LoVo (cell line): Measurements from ENCODE around the gene DIO2.

Source experiments
- DNase-seq: peaks from one replicate; pipeline ENCODE4 v3.0.0-alpha.2; 2016; ENCODE audit warnings: low spot score

Gene DIO2

DNA sequence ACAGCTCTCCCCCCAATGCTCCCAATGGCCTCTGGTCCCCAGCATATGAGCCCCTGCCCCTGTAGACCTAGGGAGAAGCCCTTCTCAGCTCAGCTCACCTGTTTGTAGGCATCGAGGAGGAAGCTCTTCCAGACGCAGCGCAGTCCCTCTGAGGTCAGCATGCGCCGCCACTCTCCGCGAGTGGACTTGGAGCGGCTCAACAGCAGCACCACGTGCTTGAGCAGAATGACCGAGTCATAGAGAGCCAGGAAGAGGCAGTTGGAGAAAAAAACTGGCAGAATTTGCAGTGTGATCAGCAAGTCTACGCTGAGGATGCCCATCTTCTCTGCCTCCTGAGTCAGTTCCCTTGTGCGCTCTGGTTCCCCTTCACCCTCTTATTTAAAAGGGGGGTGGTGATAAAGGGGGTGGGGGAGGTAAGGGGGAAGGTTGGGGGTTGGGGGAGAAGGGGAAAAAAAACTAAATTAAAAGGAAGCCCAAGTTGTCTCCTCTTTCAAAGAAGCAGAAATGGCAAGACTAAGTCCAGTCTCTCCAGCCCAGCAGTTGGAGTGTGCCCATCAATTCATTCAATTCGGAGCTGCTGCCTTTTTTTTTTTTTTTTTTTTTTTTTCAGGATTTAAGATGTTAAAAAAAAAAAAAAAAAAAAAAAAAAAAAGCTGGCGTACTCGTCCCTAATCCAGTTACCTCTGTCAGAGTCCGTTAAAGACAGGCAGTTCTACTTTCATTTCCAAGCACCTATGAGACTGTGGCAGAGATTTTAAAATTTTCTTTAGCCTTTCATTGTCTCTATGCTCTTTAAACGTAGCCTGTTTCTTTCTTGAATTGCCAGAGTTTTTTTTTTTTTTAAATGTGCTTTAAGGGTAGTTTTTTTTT, at the start of gene DIO2:
DIO2 (minus strand) TSS at position 352 of the 870 bp plus-strand sequence; CDS start at position 320, 32 bp downstream.
- no peak for DNase-seq

DNA sequence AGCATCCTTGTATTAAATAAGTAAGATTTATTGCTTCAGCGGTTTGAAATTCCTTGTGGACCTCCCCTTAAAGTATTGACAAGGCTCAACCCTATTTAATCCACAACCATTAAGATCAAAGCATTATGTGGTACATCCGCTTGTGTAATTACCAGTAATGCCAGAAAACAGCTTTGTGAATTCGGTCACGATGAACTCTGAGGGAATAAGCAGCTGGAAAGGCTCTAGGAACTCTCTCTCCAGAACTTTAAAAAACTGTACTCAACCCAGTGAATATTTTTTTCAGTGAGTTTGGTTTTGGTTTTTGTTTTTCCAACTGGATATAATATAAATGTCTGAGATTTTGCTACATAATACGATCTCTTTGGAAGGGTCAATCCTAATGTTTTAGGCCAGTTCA, 49.3 kb upstream of the DIO2 start:
- DNase-seq, result no peak

DNA sequence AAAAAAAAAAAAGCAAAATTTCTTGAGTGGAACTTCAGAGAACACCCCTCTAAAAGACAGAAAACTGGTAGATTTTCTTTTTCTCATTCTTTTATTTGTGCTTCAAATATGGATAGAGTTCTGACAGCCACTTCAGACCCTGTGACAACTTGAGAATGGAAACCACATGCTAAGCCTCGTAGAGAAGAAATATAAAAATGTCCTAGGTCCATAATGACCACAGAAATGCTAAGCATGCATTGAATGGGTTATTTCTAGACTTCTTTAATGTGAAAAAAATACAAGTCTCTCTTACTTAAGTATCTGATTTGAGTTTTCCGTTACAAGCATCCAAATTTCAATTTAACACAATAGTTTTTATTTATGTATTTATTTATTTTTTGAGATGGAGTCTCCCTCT, 28.3 kb upstream of the DIO2 start:
- no peak for DNase-seq

DNA sequence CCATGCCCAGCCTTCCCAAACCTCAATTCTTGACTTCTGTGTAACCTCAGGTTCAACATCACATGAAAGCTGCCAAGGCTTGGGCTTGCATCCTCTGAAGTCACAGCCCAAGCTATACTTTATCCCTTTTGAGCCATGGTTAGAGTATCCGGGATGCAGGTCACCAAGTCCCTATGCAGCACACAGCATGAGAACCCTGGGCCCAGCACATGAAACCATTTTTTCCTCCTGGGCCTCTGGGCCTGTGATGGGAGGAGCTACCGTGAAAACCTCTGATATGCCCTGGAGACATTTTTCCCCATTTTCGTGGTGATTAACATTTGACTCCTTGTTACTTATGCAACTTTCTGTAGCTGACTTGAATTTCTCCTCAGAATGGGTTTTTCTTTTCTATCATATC, 25.8 kb upstream of the DIO2 start:
- no peak for DNase-seq

DNA sequence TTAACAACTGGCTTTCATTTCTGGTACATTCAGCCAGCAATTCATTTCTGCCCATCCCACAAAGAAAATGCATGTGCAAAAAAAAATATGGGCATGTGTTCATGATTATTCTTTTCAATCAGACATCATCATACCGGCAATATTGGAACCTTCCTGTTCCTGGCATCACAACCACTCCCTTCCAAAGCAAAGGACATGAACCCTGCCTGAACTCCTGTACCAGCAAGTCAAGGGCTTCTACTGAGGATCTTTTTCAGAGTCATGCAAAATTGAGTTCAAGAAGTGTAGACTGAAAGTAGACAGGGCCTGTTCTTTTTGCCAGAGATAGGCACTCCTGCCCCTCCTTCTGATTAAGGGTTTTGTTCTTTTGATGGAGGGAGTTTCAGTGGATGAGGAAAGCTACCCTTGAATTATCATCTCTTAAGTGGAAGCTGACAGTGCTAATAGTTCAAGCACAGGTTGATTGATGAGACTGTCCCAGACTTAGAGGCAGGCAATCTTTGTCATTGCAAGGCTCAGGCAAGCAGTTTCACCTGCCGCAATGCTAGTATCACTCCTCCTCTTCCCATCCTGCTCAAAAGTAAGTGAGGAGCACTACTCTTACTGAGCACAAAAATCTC, 22.3 kb upstream of the DIO2 start:
- no peak for DNase-seq

DNA sequence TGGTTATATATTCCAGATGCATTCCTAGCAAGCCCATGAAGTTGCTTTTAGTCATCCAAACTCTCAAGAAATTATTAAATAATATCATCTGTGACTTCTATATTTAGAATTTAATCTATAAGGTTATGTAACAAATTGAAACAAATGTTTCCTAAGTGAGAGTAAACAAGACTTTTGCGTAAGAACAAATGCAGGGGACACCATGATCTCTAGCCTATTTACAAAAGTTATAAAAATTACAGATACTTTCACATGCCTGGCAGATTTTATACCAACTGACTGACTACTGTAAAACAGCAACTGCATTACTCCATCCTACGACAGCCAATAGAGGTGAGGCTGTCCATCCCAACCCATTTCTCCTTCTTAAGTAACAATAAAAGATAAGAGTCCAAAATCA, 20.4 kb upstream of the DIO2 start:
- no peak for DNase-seq

DNA sequence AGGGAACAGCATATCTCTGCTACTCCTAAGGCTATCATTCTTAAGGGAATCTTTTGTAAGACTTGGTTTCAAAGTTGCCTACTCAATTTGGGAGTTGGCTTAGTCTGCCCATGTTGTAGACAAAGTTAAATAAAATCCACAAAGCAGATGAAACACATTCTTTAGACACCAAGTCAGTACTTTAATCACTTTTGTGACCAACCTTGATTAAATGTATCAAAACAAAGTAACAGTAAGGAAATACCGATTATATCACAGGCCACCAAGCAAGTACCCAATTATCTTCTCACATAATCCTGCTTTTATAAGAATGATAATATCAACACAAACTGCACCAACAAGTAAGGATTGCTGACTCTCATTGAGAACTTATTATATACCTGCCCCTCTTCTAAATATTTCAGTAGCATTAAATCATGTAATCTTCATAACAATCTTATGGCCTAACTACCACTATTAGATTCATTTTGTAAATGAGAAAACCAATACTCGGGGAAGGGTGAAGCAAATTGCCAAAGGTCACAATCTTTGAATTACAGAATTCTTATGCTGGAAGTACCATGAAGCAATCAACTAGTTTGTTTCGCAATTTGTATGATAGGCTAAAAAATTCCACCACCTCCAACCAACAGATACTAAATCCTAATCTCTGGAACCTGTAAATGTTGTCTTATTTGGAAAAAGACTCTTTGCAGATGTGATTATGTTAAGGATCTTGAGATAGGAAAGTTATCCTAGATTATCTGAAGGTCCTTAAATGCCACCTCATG, 12.6 kb upstream of the DIO2 start:
- DNase-seq, result no peak

DNA sequence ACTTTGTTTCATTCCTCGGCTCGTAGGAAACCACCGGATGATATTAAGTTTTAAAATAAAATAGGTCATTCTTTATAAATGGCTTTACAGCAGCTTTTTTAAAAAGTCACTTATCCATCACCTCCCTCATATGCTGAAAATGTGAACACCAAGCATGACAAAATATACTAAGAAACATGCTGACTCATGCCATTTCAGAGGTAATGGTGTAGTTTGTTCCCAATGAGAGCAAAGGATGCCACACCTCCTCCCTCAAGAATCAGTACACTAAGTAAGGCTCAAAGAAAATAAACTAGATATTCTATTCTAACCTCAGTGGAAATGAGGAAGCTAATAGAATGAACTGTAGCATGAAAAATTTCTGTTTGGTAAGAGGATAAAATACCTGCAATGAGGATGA, 5.5 kb upstream of the DIO2 start:
- DNase-seq, result no peak

DNA sequence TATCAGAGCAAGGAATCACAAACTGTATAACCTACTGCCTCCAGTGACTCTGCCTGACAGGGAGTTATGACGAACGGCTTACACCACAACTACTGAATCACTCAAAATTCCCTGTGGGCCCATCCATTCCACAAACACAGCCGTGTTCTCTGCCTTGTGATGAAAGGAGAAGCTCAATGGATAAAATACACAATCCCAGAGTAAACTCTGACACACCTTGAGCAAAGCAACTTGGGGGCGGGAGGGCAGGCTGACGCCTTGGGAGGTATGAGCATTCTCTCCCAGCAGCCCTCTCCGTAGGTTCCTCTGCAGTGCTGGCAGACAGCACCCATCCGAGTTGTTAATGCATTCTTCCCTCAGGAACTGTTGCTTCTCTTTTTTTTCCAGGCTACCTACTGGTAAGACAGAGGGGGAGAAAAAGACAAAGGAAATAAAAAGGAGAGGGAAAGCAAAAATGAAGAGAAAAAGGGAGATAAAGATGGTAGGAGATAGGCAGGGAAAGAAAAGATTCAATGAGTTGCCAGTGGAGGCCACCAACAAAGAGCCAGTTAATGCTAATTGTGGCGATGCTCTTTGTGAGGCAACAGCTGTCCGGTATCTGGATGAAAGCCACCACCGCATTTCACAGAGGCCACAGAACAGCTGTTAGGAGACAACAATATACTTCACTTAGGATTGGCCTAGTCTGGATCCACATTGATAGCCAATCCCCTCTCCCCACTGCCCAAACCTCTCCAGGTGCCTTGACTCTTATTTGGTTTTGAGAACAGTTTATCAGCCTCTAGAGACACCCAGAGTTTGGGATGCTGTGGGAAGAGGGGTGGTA, 4.7 kb upstream of the DIO2 start:
- no peak for DNase-seq

DNA sequence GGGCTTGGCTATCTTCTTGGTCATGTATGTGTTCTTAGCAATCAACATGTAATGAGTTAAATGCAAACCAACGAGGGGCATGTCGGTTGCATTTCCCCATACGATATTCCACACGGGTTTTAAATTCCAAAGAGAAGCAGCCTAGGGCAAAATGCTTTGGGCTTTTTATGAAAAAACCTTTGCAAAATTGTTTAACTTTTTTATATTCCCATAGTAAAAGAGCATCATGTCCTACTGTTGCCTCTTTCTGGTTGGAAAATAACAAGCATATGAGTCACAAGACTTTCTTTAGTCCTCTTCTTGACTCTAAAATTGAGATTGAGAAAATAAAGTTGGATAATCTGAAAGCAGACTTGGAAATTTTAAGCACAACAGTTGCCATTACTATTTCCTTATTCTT, 3.8 kb upstream of the DIO2 start:
- no peak for DNase-seq

DNA sequence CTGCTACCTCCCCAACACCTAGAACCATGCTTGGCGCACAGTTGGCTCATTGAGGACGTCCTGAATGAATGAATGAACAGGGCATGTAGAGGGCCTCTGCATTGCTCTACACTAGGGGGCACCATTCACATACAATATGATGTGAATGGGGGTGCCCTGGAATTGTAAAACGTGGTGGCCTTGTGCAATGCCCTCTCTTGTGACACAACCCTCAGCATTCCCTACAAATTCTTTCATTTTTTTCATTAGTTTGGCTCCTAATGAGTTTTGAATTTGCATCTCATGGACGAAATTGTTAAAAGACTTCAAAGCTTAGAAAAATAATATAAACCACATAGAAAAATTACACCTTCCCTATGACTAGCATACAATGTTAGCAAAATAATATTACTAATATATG, 2.3 kb upstream of the DIO2 start:
- DNase-seq, result peak; percentile 43

DNA sequence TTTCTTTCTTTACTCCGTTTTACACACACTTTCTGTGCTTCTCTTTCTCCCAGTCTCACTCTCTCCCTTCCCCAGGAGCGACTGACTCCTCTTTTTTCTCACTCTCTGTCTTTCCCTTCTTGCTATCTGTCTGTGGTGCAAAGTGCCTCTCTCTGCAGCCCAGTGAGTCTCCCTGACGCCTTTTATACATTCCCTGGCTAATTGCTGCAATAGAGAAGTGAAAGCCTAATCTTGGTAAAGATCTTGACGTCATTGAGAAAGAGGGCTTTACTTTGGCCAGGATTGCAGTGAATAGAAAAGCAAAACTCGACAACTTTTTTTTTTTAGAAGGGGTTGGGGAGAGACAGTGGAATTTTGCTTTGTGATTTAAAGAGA, 706 bp upstream of the DIO2 start:
- DNase-seq, result no peak

DNA sequence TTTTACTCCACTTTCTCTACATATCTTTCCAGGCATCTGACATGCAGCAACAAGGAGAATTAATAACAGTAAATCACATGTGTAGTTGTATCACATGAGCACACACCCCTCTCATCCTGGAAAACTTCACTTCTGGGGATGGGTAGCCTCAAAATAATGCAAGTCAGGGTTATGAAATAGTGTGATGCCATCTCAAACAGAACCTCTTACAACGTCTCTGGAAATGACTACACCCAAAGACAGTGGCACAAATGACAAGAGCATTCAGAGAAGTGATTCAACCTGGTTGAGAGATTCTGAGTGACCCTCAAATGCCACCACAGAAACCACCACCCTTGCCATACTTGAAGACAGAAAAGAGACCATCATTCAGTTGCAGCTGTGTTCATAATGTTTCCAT, 2.8 kb downstream of the DIO2 start:
- no peak for DNase-seq

DNA sequence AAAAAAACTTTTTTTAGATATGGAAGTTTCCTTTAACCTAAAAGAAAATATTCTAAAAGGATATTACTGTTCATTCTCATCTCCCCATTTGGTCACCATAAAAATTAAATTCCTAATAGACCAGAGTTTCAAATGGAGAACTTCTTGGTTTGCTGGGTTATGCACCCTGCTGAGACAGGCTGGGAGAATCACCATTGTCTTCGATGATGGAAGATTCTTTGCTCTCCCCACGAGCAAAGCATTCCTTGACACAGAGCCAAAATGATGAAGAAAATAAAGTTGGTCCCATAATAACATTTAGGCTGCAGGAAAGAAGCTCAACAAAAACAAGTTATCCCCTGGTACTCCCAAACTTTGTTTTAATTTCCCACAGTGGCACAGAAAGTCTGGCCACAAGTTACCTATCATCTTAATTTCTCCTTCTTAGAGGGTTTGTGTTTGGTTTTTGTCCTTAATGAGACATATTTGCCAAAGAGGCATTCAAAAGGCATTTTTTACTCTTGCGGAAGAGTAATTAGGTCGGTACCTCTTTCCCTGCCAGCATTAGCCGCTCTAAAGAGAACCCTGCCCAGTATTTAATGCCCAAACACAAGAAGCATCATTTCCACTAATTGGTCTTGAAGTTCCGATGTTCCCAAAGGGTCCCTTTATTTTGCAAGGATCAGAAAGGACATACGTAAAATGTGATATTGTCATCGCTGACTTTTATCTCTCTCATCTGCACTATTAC, 4.8 kb downstream of the DIO2 start:
- DNase-seq, result no peak

DNA sequence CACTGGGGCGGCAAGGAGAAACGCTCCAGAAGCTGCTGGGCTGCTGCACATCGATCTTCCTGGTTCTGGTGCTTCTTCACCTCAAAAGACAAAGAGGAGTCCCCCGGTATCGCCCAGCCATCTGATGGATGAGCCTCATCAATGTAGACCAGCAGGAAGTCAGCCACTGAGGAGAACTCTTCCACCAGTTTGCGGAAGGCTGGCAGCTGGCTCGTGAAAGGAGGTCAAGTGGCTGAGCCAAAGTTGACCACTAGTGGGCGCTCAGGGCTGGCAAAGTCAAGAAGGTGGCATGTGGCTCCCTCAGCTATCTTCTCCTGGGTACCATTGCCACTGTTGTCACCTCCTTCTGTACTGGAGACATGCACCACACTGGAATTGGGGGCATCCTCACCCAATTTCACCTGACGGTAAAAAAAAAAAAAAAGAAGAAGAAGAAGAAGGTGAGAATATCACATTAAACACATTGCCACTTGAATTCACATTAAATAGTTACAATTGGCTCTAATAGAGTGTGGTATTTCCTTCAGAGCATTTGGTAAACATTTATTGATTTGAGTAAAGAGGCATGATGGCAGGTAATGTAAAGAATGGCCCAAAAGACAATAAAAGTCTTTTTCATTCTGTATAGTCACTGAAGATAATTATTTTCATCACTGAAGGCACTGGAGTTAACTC, 8.3 kb downstream of the DIO2 start:
- peak; percentile 1 for DNase-seq

DNA sequence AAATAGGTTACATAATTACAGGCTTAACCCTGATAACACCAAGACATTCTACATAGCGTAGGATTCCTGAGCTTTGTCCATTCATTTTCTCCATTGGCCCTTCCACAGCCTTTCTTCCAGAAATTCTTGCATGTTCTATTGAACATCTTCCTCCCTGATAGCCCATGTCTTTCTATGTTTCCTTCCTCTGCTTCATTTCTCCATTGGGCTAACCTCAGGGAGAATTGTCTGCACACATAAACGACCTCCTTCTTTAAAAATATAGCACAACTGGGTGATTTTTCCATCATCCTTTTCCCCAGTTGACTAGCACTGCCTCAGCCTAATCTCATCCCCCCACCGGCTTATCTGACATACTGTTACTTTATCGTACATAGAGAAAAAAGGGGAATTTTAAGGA, 11.2 kb downstream of the DIO2 start:
- DNase-seq, result no peak

DNA sequence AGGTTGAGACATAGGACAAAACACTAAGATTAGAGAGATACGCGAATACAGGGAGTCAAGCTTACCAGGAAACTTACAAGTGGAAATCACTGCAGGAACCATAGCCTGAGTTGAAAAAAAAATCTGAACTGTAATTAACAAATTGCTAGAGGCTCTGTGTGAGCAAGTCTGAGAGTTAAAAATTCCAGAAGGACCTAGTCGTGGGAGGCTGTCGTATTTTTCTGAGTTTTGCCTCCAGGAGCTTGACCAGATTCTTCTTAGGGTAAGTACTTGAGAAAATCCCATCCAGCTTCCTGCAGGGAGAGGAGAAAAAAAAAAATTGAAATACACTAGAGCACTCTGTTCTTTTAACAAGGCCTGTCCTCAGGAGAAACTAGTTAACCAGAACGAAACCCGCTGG, 22.7 kb downstream of the DIO2 start:
- no peak for DNase-seq

DNA sequence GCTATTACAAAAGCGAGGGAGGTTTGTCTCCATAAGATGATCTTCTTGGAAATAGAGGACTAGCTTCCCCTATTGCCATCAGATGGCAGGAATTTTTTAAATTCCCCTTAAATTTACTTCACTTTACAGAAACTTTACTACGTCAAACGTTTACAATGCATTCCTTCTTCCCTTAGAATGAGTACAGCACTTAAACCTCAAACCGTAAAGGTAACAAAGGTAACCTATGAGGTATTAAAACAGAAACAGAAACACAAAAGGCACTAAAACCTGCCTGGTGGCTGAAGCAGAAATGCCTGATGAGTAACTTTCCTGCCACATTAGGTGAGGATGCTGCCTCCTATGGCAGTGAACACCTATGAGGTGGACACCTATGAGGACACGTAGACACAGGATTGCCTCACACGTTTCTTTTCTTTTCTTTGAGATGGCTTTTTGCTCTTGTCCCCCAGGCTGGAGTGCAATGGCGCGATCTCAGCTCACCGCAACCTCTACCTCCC, 25.0 kb downstream of the DIO2 start:
- no peak for DNase-seq

DNA sequence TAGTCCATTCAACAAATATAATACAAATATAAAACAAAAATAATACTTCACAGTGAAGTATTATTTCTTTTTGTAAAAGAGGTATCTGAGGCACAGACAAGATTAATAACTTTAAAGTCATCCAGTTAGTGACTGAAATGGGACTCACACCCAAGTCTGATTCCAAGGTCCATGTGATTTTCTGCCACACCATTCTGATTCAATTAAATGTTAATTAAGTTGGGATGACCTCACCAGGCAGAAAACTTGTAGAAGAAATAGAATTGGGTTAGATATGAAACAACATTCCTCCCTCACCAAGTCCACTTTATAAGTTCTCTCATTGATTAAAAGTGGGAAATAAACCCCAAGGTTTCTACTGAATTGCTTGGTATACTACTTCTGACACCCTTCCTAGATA, 34.4 kb downstream of the DIO2 start:
- no peak for DNase-seq

DNA sequence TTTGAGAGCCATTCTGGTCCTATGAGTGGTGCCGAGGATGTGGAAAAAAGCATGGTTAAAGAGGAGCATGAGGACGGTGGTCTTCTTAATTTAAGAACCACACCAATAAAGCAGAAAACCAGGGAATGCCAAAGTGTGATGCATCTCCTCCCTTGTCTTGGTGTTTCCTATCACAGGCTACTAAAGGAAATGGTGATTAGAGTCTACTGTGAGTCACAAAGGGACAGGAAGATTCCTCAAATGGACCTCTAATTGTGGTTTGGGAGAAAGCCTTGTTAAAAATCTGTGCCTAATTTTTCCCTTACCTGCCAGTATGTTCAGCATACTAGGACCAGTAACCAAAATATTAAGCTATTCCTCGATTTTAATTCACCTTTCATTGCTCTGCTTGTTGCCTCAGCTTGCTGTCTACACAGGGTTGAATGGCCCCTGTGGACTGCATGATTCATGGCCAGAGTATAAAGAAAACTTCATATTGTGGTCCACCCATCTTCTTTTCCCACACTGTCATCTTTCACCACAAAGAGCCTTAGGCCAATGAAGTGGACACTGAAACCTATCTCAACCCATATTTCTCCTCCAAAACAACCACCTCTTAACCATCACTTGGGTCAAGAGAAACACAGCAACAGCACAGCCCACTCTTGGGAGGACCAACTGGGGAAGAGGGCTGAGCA, 38.8 kb downstream of the DIO2 start:
- DNase-seq, result no peak
